Heart right ventricle (tissue), 16 donors: ENCODE data around the gene CLEC4A. TPM values are rescaled to one million over a fixed set of nuclear protein-coding genes. Genes with fewer than 3 reads are reported as not detected.

Experiments
- ATAC-seq, 8 donors: fragments of 200-7000 bp; cut with Tn5 transposase; one replicate each; pipeline ENCODE4 v1.9.1; 2020; ENCODE audit warnings: mild to moderate bottlenecking in 8 of 8, moderate library complexity in 8 of 8, moderate number of reproducible peaks in 1 of 8
- DNase-seq, 2 donors: peaks; one replicate each; pipeline ENCODE4 v3.0.0-alpha.2; 2020
- H3K27ac ChIP-seq, 10 donors: fragments of 200-600 bp; sonication (generic) in 2 of 10; one replicate each; pipeline versions ENCODE4 v1.5.0 to v1.8.0; 2020 to 2022; ENCODE audit warnings: mild to moderate bottlenecking in 3 of 10
- H3K27me3 ChIP-seq, 7 donors: fragments of 200-600 bp; one replicate each; pipeline ENCODE4 v1.8.0; 2021 to 2022; ENCODE audit warnings: mild to moderate bottlenecking in 2 of 7
- H3K36me3 ChIP-seq, 9 donors: fragments of 200-600 bp; sonication (generic) in 1 of 9; one replicate each; pipeline versions ENCODE4 v1.5.0 to v1.8.0; 2020 to 2022; ENCODE audit warnings: mild to moderate bottlenecking in 2 of 9
- H3K4me1 ChIP-seq, 9 donors: fragments of 200-600 bp; sonication (generic) in 1 of 9; one replicate each; pipeline versions ENCODE4 v1.5.0 to v1.8.0; 2020 to 2022; ENCODE audit warnings: mild to moderate bottlenecking in 4 of 9
- H3K4me3 ChIP-seq, 10 donors: fragments of 200-600 bp; sonication (generic) in 2 of 10; one replicate each; pipeline versions ENCODE4 v1.5.0 to v1.8.0; 2020 to 2022; ENCODE audit warnings: mild to moderate bottlenecking in 7 of 10, moderate library complexity in 2 of 10
- H3K9me3 ChIP-seq, 11 donors: fragments of 200-600 bp in 10 of 11; sonication (generic) in 2 of 11; one replicate each; pipeline versions ENCODE4 v1.5.0 to v1.8.0; 2013 to 2022; ENCODE audit warnings: mild to moderate bottlenecking in 2 of 11, control low read depth in 1 of 11, moderate library complexity in 1 of 11
- WGBS, 2 donors: extraction: QIAGEN DNeasy Blood & Tissue Kit; methylation state at CpG; one replicate each; pipeline ENCODE4 v1.1.7; 2013; ENCODE audit warnings: inconsistent platforms in 1 of 2; 5-methylcytosine and 5-hydroxymethylcytosine counted together
- intact Hi-C, 10 donors: fragments of 100-400 bp; cut with DNase I; formaldehyde crosslinking; loops; one replicate each; pipeline versions ENCODE4 v1.11.1 to v1.14.2; 2022
- polyA plus RNA-seq, 2 donors: library from polyadenylated mRNA; stranded (reverse); fragments of 200-250 nt; gene quantifications; one replicate each; pipeline ENCODE4 v1.2.3, GENCODE V29; 2013
- total RNA-seq, 10 donors: library from RNA; stranded (reverse); fragmentation: NEBNext Ultra II Directional in 3 of 10; extraction: Animal tissue kit (Norgen Biotek cat#: 25700) in 3 of 10; gene quantifications; one replicate each; pipeline versions ENCODE4 v1.2.1 to v1.2.4, GENCODE V29; 2021 to 2023
- TF ChIP-seq, protein P1 (sequence below), 9 donors: fragments of 200-600 bp; sonication (generic) in 2 of 9; IDR thresholded peaks; one replicate each; pipeline versions ENCODE4 v1.5.0 to v1.8.0; 2021 to 2022; ENCODE audit warnings: antibody characterized with exemption in 9 of 9, mild to moderate bottlenecking in 5 of 9, moderate library complexity in 1 of 9
- donor health status: Arrhythmogenic right ventricular cardiomyopathy.
- donor health status: ischemic (EF 13 %, LVEDD 7.1; RV severe dilation, severe dysfunction).
- donor health status: healthy with polysubstance abuse.
- donor health status: DM: no; HTN: yes; CAD: no.
- donor health status: DM: no; HTN: no; CAD: no.
- donor health status: ischemic (EF 25% LVEDD 6.9; RV normal size, moderate dysfunction).
- donor health status: ischemic (EF 25% LVEDD 5.7; RV mildly dilated, moderate dysfunction).
- donor health status: healthy.
- donor health status: DM: yes; HTN: yes; CAD: no.
- donor health status: Ischemic cardiomyopathy.
- donor health status: ischemic (EF 35%, LVEDD 5.7; RV mildly dilated, moderate dysfunction).
- donor health status: nonischemic (EF 11% LVEDD 7.7; RV severe dilation, severe dysfunction).
- donor health status: DM: yes; HTN: yes; CAD: no.
- donor health status: PGD.
- donor health status: ischemic (EF 29% LVEDD 5.4; RV normal size, mild dysfunction).
- donor health status: nonischemic (EF 23%, LVEDD 6.1; RV moderate dilation, normal function).

The CLEC4A gene
- total and polyA plus RNA-seq, 12 donors = 0.39 to 4.9 (median 1.2) TPM; not detected in 5

GRCh38 chr12:8078398-8078797 is 45.0 kb upstream of the CLEC4A start:
- DNase-seq (no peak), ATAC-seq (no peak)
- TF ChIP-seq, protein P1, sequence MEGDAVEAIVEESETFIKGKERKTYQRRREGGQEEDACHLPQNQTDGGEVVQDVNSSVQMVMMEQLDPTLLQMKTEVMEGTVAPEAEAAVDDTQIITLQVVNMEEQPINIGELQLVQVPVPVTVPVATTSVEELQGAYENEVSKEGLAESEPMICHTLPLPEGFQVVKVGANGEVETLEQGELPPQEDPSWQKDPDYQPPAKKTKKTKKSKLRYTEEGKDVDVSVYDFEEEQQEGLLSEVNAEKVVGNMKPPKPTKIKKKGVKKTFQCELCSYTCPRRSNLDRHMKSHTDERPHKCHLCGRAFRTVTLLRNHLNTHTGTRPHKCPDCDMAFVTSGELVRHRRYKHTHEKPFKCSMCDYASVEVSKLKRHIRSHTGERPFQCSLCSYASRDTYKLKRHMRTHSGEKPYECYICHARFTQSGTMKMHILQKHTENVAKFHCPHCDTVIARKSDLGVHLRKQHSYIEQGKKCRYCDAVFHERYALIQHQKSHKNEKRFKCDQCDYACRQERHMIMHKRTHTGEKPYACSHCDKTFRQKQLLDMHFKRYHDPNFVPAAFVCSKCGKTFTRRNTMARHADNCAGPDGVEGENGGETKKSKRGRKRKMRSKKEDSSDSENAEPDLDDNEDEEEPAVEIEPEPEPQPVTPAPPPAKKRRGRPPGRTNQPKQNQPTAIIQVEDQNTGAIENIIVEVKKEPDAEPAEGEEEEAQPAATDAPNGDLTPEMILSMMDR (IDR thresholded peaks at IDR 0.05) = peak in 6 of 9 donors; percentile 21 to 46 (median 34)

DNA sequence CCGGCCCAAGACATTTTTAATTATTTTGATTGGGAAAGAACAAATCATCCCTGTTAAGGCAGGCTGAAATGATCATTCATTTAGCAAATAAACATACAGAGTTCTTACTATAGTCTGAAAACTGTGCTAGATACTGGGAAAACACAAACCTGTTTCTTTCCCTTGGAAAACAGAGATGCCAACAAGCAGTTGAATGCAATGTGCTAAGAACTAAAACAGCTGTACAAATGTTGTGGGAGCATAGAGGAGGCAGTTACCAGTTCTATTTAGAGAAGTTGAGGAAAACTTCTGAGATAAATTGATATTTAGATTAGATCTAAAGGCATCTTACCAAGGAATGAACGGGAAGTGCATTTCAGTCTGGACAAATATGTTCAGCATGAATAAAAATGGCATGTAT is 44.5 kb upstream of the CLEC4A start:
- intact Hi-C loops = loop anchor here in 1 of 10 donors (5.0 kb wide), 1 partner anchor 37 kb away; no protein-coding TSS in a partner anchor

More at GRCh38 chr12:8078398-8078797, 45.0 kb upstream of the CLEC4A start:
- H3K4me3 ChIP-seq = no peak overlapping the region
- 36 to 44% methylated on average over 4 of the region's 4 CpGs for WGBS, 2 donors
- H3K27me3 ChIP-seq = peaks cover 0 to 3% (median 0%) of the 10 kb centered on the region in 7 donors
- H3K9me3 ChIP-seq = no peaks in the 10 kb centered on the region
- H3K4me1 ChIP-seq = peaks cover 0 to 44% (median 15%) of the 10 kb centered on the region in 9 donors
- no peaks in the 10 kb centered on the region for H3K36me3 ChIP-seq
- H3K27ac ChIP-seq = no peak overlapping the region
- intact Hi-C loops = loop anchor here in 1 of 10 donors (5.0 kb wide), 1 partner anchor 36 kb away; no protein-coding TSS in a partner anchor

GRCh38 chr12:8080120-8080519 is 43.3 kb upstream of the CLEC4A start:
- H3K4me3 ChIP-seq = no peak overlapping the region
- ATAC-seq (no peak), DNase-seq (no peak)
- TF ChIP-seq, protein P1 (IDR thresholded peaks at IDR 0.05) = no peak
- peaks cover 0 to 54% (median 28%) of the 10 kb centered on the region in 9 donors for H3K4me1 ChIP-seq
- H3K9me3 ChIP-seq = no peaks in the 10 kb centered on the region
- peaks cover 0 to 3% (median 0%) of the 10 kb centered on the region in 7 donors for H3K27me3 ChIP-seq
- peak overlapping the region in 1 of 10 donors; percentile 51 for H3K27ac ChIP-seq
- intact Hi-C loops = loop anchor here in 6 of 10 donors (2.0 to 10.0 kb wide), 5 partner anchors 33 to 165 kb away; partner anchors contain the start of gene FOXJ2 (in 1 of the 6)
- H3K36me3 ChIP-seq = no peaks in the 10 kb centered on the region

More for the DNA sequence above, 44.5 kb upstream of the CLEC4A start:
- H3K9me3 ChIP-seq = no peaks in the 10 kb centered on the region
- peaks cover 0 to 49% (median 20%) of the 10 kb centered on the region in 9 donors for H3K4me1 ChIP-seq
- ATAC-seq = no peak
- no peak overlapping the region for H3K27ac ChIP-seq
- 74 to 75% methylated on average over 2 of the region's 2 CpGs for WGBS, 2 donors
- H3K27me3 ChIP-seq = peaks cover 0 to 3% (median 0%) of the 10 kb centered on the region in 7 donors
- no peak for DNase-seq
- no peaks in the 10 kb centered on the region for H3K36me3 ChIP-seq
- TF ChIP-seq, protein P1 (IDR thresholded peaks at IDR 0.05) = no peak
- no peak overlapping the region for H3K4me3 ChIP-seq

- no peak for DNase-seq
- H3K4me1 ChIP-seq = peaks cover 0 to 55% (median 28%) of the 10 kb centered on the region in 9 donors
- H3K36me3 ChIP-seq = peaks cover 0 to 10% (median 0%) of the 10 kb centered on the region in 9 donors
- peak overlapping the region; percentile 80 to 98 (median 94) for H3K27ac ChIP-seq
- intact Hi-C loops = loop anchor here in 6 of 10 donors (2.0 to 10.0 kb wide), 5 partner anchors 34 to 163 kb away; partner anchors contain the start of gene FOXJ2 (in 1 of the 6)
- WGBS, 2 donors = 2 to 3% methylated on average over 15 of the region's 15 CpGs
- H3K27me3 ChIP-seq = peaks cover 0 to under 1% (median 0%) of the 10 kb centered on the region in 7 donors
- H3K4me3 ChIP-seq = peak overlapping the region; percentile 59 to 97 (median 88)
- no peaks in the 10 kb centered on the region for H3K9me3 ChIP-seq
- TF ChIP-seq, protein P1 (IDR thresholded peaks at IDR 0.05) = no peak
- peak in 7 of 8 donors; percentile 17 to 55 (median 43) for ATAC-seq
Measured at GRCh38 chr12:8081251-8081920, 42.0 kb upstream of the CLEC4A start.
